K562 (cell line): ENCODE results near the gene PFDN2. TPM values are rescaled to one million over a fixed set of nuclear protein-coding genes. Genes with fewer than 3 reads are reported as not detected.
A peak's percentile ranks its signal among the peaks of the same experiment; 100 is the strongest.

Experiments used
- CCAR2 ChIP-seq: fragments of 200-400 bp; formaldehyde crosslinking; IDR thresholded peaks from 2 replicates; pipeline ENCODE4 v1.6.1; 2017; ENCODE audit warnings: mild to moderate bottlenecking, low read depth, low read length
- EGR1 ChIP-seq: fragments of 450-650 bp; conservative IDR thresholded peaks from 2 replicates; pipeline ENCODE4 v1.6.1; 2017; ENCODE audit warnings: mild to moderate bottlenecking
- GATAD2A ChIP-seq: fragments of 450-650 bp; IDR thresholded peaks from 2 replicates; pipeline ENCODE4 v1.6.1; 2017
- GTF2F1 ChIP-seq: IDR thresholded peaks from 2 replicates; pipeline ENCODE4 v1.6.1; 2011; ENCODE audit warnings: low read depth, low read length, improper control_type of control experiment
- JUN ChIP-seq, 2 experiments: sonication (generic) in 1 of 2; formaldehyde crosslinking in 1 of 2; IDR thresholded peaks; 2 replicates each; pipeline versions ENCODE4 v1.6.1 to v1.8.0; 2012 to 2022; ENCODE audit warnings: borderline replicate concordance in 2 of 2, mild to moderate bottlenecking in 2 of 2, improper control_type of control experiment in 1 of 2, low read depth in 1 of 2, low read length in 1 of 2, missing genetic modification reagents in 1 of 2
- MBD2 ChIP-seq: sonication (generic); IDR thresholded peaks from 2 replicates; pipeline ENCODE4 v1.6.1; 2016; ENCODE audit warnings: low read depth, borderline replicate concordance
- MCM5 ChIP-seq: fragments of 450-650 bp; IDR thresholded peaks from 2 replicates; pipeline ENCODE4 v1.6.1; 2016; ENCODE audit warnings: low read depth
- MECOM ChIP-seq: fragments of 250-450 bp; sonication (Bioruptor Pico); IDR thresholded peaks from 2 replicates; pipeline ENCODE4 v1.8.0; 2022; ENCODE audit warnings: inconsistent platforms
- NFIX ChIP-seq: fragments of 250-450 bp; sonication (Bioruptor Pico); IDR thresholded peaks from 2 replicates; pipeline ENCODE4 v1.4.0; 2020; ENCODE audit warnings: low read depth, mild to moderate bottlenecking, moderate library complexity
- SPI1 ChIP-seq: IDR thresholded peaks from 2 replicates; pipeline ENCODE4 v1.6.1; 2011; ENCODE audit warnings: low read depth, low read length, control low read depth, borderline replicate concordance
- TSC22D4 ChIP-seq: fragments of 450-650 bp; IDR thresholded peaks from 2 replicates; pipeline ENCODE4 v1.6.1; 2016; ENCODE audit warnings: missing genetic modification characterization, missing biosample characterization, control low read depth
- ZNF146 ChIP-seq: IDR thresholded peaks from one replicate; pipeline ENCODE4 v1.6.1; 2018; ENCODE audit warnings: missing compliant biosample characterization; ENCODE audit not compliant: unreplicated experiment
- ZNF507 ChIP-seq: conservative IDR thresholded peaks from 2 replicates; pipeline ENCODE4 v1.6.1; 2017; ENCODE audit warnings: missing genetic modification characterization, missing compliant biosample characterization
- polyA plus RNA-seq, 8 experiments: library from polyadenylated mRNA; depleted of rRNA in 4 of 8; stranded (reverse) in 5 of 8; unstranded in 3 of 8; fragments of >200 nt; fragmentation: Nextera tagmentation in 2 of 8; fragmentation: Illumina TruSeq in 1 of 8; extraction: Ambion mirVana in 2 of 8; extraction: Trizol in 1 of 8; gene quantifications; 2 replicates each; pipeline versions ENCODE4 v1.2.1 to v1.2.3, GENCODE V29; 2011 to 2014; ENCODE audit warnings: inconsistent platforms in 1 of 8, missing spikeins in 1 of 8
- total RNA-seq, 7 experiments: library from RNA; depleted of rRNA in 6 of 7; stranded (reverse); fragments of >200 nt in 6 of 7; fragmentation: Illumina TruSeq in 2 of 7; extraction: Trizol in 2 of 7; gene quantifications; 2 replicates each; pipeline versions ENCODE4 v1.2.1 to v1.2.3, GENCODE V29; 2011 to 2021; ENCODE audit warnings: low replicate concordance in 1 of 7
- TF ChIP-seq, protein P1 (sequence below): fragments of 250-450 bp; sonication (Bioruptor Pico); IDR thresholded peaks from 2 replicates; pipeline ENCODE4 v1.9.0; 2021; ENCODE audit warnings: mild to moderate bottlenecking
- TF ChIP-seq, protein P2 (sequence below): IDR thresholded peaks from 2 replicates; pipeline ENCODE4 v1.6.1; 2011; ENCODE audit warnings: borderline replicate concordance, low read depth, mild to moderate bottlenecking, moderate library complexity, low read length; ENCODE audit not compliant: insufficient read depth, poor library complexity, severe bottlenecking
- TF ChIP-seq, protein P3 (sequence below): fragments of 450-650 bp; formaldehyde crosslinking; conservative IDR thresholded peaks from 2 replicates; pipeline ENCODE4 v1.4.0; 2022; ENCODE audit warnings: mild to moderate bottlenecking, missing genetic modification characterization

Gene PFDN2
- total and polyA plus RNA-seq, 9 of the 15 experiments (the other 6 are each of a cell fraction or from before 2014, with no cell fraction given), result 50.2 to 361 (median 144) TPM

DNA sequence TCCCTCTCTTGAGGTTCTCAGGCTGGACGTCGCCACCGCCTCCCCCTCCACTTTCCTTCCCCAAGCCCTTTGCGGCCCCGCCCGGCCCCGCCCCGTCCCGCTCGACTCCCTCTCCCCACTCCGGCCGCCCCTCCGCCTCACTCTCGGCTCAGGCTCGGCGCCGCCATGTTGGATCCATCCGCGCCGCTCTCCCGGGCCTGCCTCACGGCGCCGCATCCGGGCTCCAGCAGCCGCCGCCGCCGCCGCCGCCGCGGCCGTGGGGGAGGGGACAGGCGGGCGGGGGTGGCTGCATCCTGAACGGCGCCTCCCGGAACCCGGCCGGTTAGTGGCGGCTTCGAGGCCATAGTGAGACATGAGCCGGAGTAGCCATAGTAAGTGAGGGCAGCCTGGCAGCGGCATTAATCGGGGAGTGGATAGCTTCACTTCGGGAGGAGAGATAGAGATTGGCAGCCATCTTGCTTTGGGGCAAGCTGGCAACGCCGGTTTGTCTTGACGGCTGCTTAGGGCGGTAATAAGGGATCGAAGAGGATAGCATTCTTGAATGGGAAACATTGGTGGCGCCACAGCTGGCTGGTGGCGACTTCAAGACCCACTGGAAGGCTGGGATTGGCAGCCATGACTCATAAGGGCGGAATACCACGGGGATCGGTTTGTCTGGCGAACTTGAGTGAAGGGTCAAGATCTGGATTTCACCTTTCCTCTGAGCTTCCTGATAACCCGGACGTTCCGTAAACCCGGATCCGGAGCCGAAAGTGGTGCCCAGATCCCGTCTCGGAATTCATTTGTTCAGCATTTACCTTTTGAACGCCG, 14.8 kb upstream of the PFDN2 start, which contains the start of gene DEDD (continued):
- TF ChIP-seq MECOM, result no peak
- no peak for TF ChIP-seq ZNF146 (CRISPR knock-in tag)
- TF ChIP-seq TSC22D4, result no peak
- peak; percentile 81 for TF ChIP-seq MBD2
- TF ChIP-seq, protein P1, sequence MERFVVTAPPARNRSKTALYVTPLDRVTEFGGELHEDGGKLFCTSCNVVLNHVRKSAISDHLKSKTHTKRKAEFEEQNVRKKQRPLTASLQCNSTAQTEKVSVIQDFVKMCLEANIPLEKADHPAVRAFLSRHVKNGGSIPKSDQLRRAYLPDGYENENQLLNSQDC (CRISPR knock-in tag), result peak; percentile 94; the same call in 1 of the 2 replicates
- TF ChIP-seq GATAD2A, result 0 out of 2 replicates have a peak, but pooled peaks have one; percentile 9
- TF ChIP-seq, protein P2, sequence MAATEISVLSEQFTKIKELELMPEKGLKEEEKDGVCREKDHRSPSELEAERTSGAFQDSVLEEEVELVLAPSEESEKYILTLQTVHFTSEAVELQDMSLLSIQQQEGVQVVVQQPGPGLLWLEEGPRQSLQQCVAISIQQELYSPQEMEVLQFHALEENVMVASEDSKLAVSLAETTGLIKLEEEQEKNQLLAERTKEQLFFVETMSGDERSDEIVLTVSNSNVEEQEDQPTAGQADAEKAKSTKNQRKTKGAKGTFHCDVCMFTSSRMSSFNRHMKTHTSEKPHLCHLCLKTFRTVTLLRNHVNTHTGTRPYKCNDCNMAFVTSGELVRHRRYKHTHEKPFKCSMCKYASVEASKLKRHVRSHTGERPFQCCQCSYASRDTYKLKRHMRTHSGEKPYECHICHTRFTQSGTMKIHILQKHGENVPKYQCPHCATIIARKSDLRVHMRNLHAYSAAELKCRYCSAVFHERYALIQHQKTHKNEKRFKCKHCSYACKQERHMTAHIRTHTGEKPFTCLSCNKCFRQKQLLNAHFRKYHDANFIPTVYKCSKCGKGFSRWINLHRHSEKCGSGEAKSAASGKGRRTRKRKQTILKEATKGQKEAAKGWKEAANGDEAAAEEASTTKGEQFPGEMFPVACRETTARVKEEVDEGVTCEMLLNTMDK, result peak; percentile 75
- TF ChIP-seq SPI1, result no peak
- TF ChIP-seq NFIX (CRISPR knock-in tag), result no peak
- TF ChIP-seq CCAR2, result no peak
- TF ChIP-seq ZNF507, result no peak
- no peak for TF ChIP-seq GTF2F1
- TF ChIP-seq EGR1, result peak; percentile 92
- no peak for TF ChIP-seq MCM5
- TF ChIP-seq, protein P3, sequence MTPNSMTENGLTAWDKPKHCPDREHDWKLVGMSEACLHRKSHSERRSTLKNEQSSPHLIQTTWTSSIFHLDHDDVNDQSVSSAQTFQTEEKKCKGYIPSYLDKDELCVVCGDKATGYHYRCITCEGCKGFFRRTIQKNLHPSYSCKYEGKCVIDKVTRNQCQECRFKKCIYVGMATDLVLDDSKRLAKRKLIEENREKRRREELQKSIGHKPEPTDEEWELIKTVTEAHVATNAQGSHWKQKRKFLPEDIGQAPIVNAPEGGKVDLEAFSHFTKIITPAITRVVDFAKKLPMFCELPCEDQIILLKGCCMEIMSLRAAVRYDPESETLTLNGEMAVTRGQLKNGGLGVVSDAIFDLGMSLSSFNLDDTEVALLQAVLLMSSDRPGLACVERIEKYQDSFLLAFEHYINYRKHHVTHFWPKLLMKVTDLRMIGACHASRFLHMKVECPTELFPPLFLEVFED (CRISPR knock-in tag), result no peak
- no peak for TF ChIP-seq JUN (IDR thresholded peaks at IDR 0.05; ENCODE audit: borderline replicate concordance, low read depth, low read length)
- peak; percentile 56; the same call in 1 of the 2 replicates for TF ChIP-seq JUN (CRISPR knock-in tag; IDR thresholded peaks at IDR 0.05; ENCODE audit: borderline replicate concordance)
